ENCODE data around the gene ATXN7L1.
A peak's percentile ranks its signal among the peaks of the same experiment; 100 is the strongest.

ATXN7L1 gene

GRCh38 chr7:105643384-105643783, 233.0 kb downstream of the ATXN7L1 start:
- no peak overlapping the region for H3K23ac ChIP-seq (ENCODE audit: low read length)
- no peak overlapping the region for H3K27ac ChIP-seq (ENCODE audit: low read depth, low read length)
- no peak overlapping the region for H3K14ac ChIP-seq (ENCODE audit: low read length)
- no peak overlapping the region for H2BK12ac ChIP-seq (ENCODE audit: low read length)
- H3K27me3 ChIP-seq (ENCODE audit: insufficient read depth, low read length), result no peaks in the 10 kb centered on the region
- no peak overlapping the region for H2AFZ ChIP-seq (ENCODE audit: insufficient read depth, low read length, poor library complexity)
- H3K4ac ChIP-seq (ENCODE audit: low read depth, low read length), result no peak overlapping the region
- H2AK5ac ChIP-seq (ENCODE audit: low read length), result no peak overlapping the region
- H3K18ac ChIP-seq (ENCODE audit: low read length), result no peak overlapping the region
- no peak overlapping the region for H3K9ac ChIP-seq (ENCODE audit: low read length)
- no CpG with 5 or more reads among the region's 15 CpGs for WGBS (ENCODE audit: extremely low coverage, insufficient coverage, insufficient read length)
- no peaks in the 10 kb centered on the region for H3K79me2 ChIP-seq (ENCODE audit: control insufficient read depth, insufficient read depth, low read length, poor library complexity)
- H3K9me3 ChIP-seq (ENCODE audit: insufficient read depth, low read depth, low read length), result no peaks in the 10 kb centered on the region
- no peaks in the 10 kb centered on the region for H3K79me1 ChIP-seq (ENCODE audit: low read length)
- no peak overlapping the region for H3K4me2 ChIP-seq (ENCODE audit: low read length)
- H3K4me3 ChIP-seq (ENCODE audit: low read depth, low read length), result no peak overlapping the region
- H4K8ac ChIP-seq (ENCODE audit: low read depth, low read length), result no peak overlapping the region
- H4K91ac ChIP-seq (ENCODE audit: low read depth, low read length), result no peak overlapping the region
- no peak overlapping the region for H2BK5ac ChIP-seq (ENCODE audit: low read depth, low read length, poor library complexity)
- peaks cover 6 to 22% of the 10 kb centered on the region in 2 experiments for H3K4me1 ChIP-seq (ENCODE audit: control insufficient read depth in 1 of 2, insufficient read depth in 2 of 2, low read length in 2 of 2)
- H4K12ac ChIP-seq (ENCODE audit: low read depth, low read length), result no peak overlapping the region
- no peak overlapping the region for H2BK120ac ChIP-seq (ENCODE audit: insufficient read depth, low read length, poor library complexity)
- H3K36me3 ChIP-seq (ENCODE audit: control insufficient read depth in 1 of 2, insufficient read depth in 2 of 2, low read length in 2 of 2), result no peaks in the 10 kb centered on the region
- no peak for DNase-seq

- H3K36me3 ChIP-seq (ENCODE audit: control insufficient read depth in 1 of 2, insufficient read depth in 2 of 2, low read length in 2 of 2), result no peaks in the 10 kb centered on the region
- H3K79me2 ChIP-seq (ENCODE audit: control insufficient read depth, insufficient read depth, low read length, poor library complexity), result no peaks in the 10 kb centered on the region
- no peak overlapping the region for H4K91ac ChIP-seq (ENCODE audit: low read depth, low read length)
- no peak overlapping the region for H3K9ac ChIP-seq (ENCODE audit: low read length)
- no peak overlapping the region for H2AFZ ChIP-seq (ENCODE audit: insufficient read depth, low read length, poor library complexity)
- H3K79me1 ChIP-seq (ENCODE audit: low read length), result no peaks in the 10 kb centered on the region
- no peak overlapping the region for H3K4me2 ChIP-seq (ENCODE audit: low read length)
- no peak overlapping the region for H3K23ac ChIP-seq (ENCODE audit: low read length)
- no peak overlapping the region for H4K12ac ChIP-seq (ENCODE audit: low read depth, low read length)
- H4K8ac ChIP-seq (ENCODE audit: low read depth, low read length), result no peak overlapping the region
- H2AK5ac ChIP-seq (ENCODE audit: low read length), result no peak overlapping the region
- H3K4me3 ChIP-seq (ENCODE audit: low read depth, low read length), result no peak overlapping the region
- no peak overlapping the region for H3K14ac ChIP-seq (ENCODE audit: low read length)
- no peak overlapping the region for H2BK5ac ChIP-seq (ENCODE audit: low read depth, low read length, poor library complexity)
- no peaks in the 10 kb centered on the region for H3K27me3 ChIP-seq (ENCODE audit: insufficient read depth, low read length)
- no peak for DNase-seq
- H3K4ac ChIP-seq (ENCODE audit: low read depth, low read length), result no peak overlapping the region
- H2BK120ac ChIP-seq (ENCODE audit: insufficient read depth, low read length, poor library complexity), result no peak overlapping the region
- H3K27ac ChIP-seq (ENCODE audit: low read depth, low read length), result no peak overlapping the region
- no peaks in the 10 kb centered on the region for H3K9me3 ChIP-seq (ENCODE audit: insufficient read depth, low read depth, low read length)
- no CpG with 5 or more reads among the region's 7 CpGs for WGBS (ENCODE audit: extremely low coverage, insufficient coverage, insufficient read length)
- peaks cover 6 to 23% of the 10 kb centered on the region in 2 experiments for H3K4me1 ChIP-seq (ENCODE audit: control insufficient read depth in 1 of 2, insufficient read depth in 2 of 2, low read length in 2 of 2)
- H3K18ac ChIP-seq (ENCODE audit: low read length), result no peak overlapping the region
- no peak overlapping the region for H2BK12ac ChIP-seq (ENCODE audit: low read length)
Measured at GRCh38 chr7:105642264-105642663, 234.1 kb downstream of the ATXN7L1 start.

- H3K36me3 ChIP-seq (ENCODE audit: control insufficient read depth in 1 of 2, insufficient read depth in 2 of 2, low read length in 2 of 2), result no peaks in the 10 kb centered on the region
- H2BK12ac ChIP-seq (ENCODE audit: low read length), result no peak overlapping the region
- no peak overlapping the region for H2AK5ac ChIP-seq (ENCODE audit: low read length)
- WGBS (ENCODE audit: extremely low coverage, insufficient coverage, insufficient read length), result no CpG with 5 or more reads among the region's 16 CpGs
- H3K79me1 ChIP-seq (ENCODE audit: low read length), result no peaks in the 10 kb centered on the region
- H3K4me2 ChIP-seq (ENCODE audit: low read length), result no peak overlapping the region
- H2BK120ac ChIP-seq (ENCODE audit: insufficient read depth, low read length, poor library complexity), result no peak overlapping the region
- no peak overlapping the region for H2BK5ac ChIP-seq (ENCODE audit: low read depth, low read length, poor library complexity)
- H3K9ac ChIP-seq (ENCODE audit: low read length), result no peak overlapping the region
- H4K12ac ChIP-seq (ENCODE audit: low read depth, low read length), result no peak overlapping the region
- no peak overlapping the region for H3K18ac ChIP-seq (ENCODE audit: low read length)
- peak overlapping the region; percentile 33 for H3K4ac ChIP-seq (ENCODE audit: low read depth, low read length)
- DNase-seq, result no peak
- no peak overlapping the region for H4K8ac ChIP-seq (ENCODE audit: low read depth, low read length)
- no peaks in the 10 kb centered on the region for H3K27me3 ChIP-seq (ENCODE audit: insufficient read depth, low read length)
- H3K79me2 ChIP-seq (ENCODE audit: control insufficient read depth, insufficient read depth, low read length, poor library complexity), result no peaks in the 10 kb centered on the region
- no peak overlapping the region for H4K91ac ChIP-seq (ENCODE audit: low read depth, low read length)
- H3K27ac ChIP-seq (ENCODE audit: low read depth, low read length), result no peak overlapping the region
- H2AFZ ChIP-seq (ENCODE audit: insufficient read depth, low read length, poor library complexity), result no peak overlapping the region
- no peak overlapping the region for H3K14ac ChIP-seq (ENCODE audit: low read length)
- no peaks in the 10 kb centered on the region for H3K9me3 ChIP-seq (ENCODE audit: insufficient read depth, low read depth, low read length)
- no peak overlapping the region for H3K4me3 ChIP-seq (ENCODE audit: low read depth, low read length)
- peaks cover 6 to 23% of the 10 kb centered on the region in 2 experiments for H3K4me1 ChIP-seq (ENCODE audit: control insufficient read depth in 1 of 2, insufficient read depth in 2 of 2, low read length in 2 of 2)
- H3K23ac ChIP-seq (ENCODE audit: low read length), result no peak overlapping the region
Measured at GRCh38 chr7:105640956-105641810, 235.2 kb downstream of the ATXN7L1 start.

GRCh38 chr7:105639667-105640493, 236.5 kb downstream of the ATXN7L1 start:
- H3K18ac ChIP-seq (ENCODE audit: low read length), result no peak overlapping the region
- no peaks in the 10 kb centered on the region for H3K79me1 ChIP-seq (ENCODE audit: low read length)
- no CpG with 5 or more reads among the region's 19 CpGs for WGBS (ENCODE audit: extremely low coverage, insufficient coverage, insufficient read length)
- DNase-seq, result no peak
- H2BK12ac ChIP-seq (ENCODE audit: low read length), result no peak overlapping the region
- H3K27me3 ChIP-seq (ENCODE audit: insufficient read depth, low read length), result no peaks in the 10 kb centered on the region
- no peaks in the 10 kb centered on the region for H3K36me3 ChIP-seq (ENCODE audit: control insufficient read depth in 1 of 2, insufficient read depth in 2 of 2, low read length in 2 of 2)
- no peaks in the 10 kb centered on the region for H3K79me2 ChIP-seq (ENCODE audit: control insufficient read depth, insufficient read depth, low read length, poor library complexity)
- no peak overlapping the region for H4K12ac ChIP-seq (ENCODE audit: low read depth, low read length)
- H2BK120ac ChIP-seq (ENCODE audit: insufficient read depth, low read length, poor library complexity), result no peak overlapping the region
- H3K4ac ChIP-seq (ENCODE audit: low read depth, low read length), result no peak overlapping the region
- H3K14ac ChIP-seq (ENCODE audit: low read length), result no peak overlapping the region
- H4K8ac ChIP-seq (ENCODE audit: low read depth, low read length), result no peak overlapping the region
- H3K4me2 ChIP-seq (ENCODE audit: low read length), result no peak overlapping the region
- no peak overlapping the region for H4K91ac ChIP-seq (ENCODE audit: low read depth, low read length)
- no peak overlapping the region for H2AK5ac ChIP-seq (ENCODE audit: low read length)
- peaks cover 1% of the 10 kb centered on the region for H3K9me3 ChIP-seq (ENCODE audit: insufficient read depth, low read depth, low read length)
- no peak overlapping the region for H3K4me3 ChIP-seq (ENCODE audit: low read depth, low read length)
- no peak overlapping the region for H3K9ac ChIP-seq (ENCODE audit: low read length)
- H3K23ac ChIP-seq (ENCODE audit: low read length), result no peak overlapping the region
- no peak overlapping the region for H2AFZ ChIP-seq (ENCODE audit: insufficient read depth, low read length, poor library complexity)
- no peak overlapping the region for H3K27ac ChIP-seq (ENCODE audit: low read depth, low read length)
- H2BK5ac ChIP-seq (ENCODE audit: low read depth, low read length, poor library complexity), result no peak overlapping the region
- H3K4me1 ChIP-seq (ENCODE audit: control insufficient read depth in 1 of 2, insufficient read depth in 2 of 2, low read length in 2 of 2), result peaks cover 6 to 23% of the 10 kb centered on the region in 2 experiments

All from trophoblast cell (in vitro differentiated cells and primary cell).